A549 (cell line): ENCODE results near the gene ROR2. TPM values are rescaled to one million over a fixed set of nuclear protein-coding genes. Genes with fewer than 3 reads are reported as not detected.

Source experiments
- ATAC-seq, 2 experiments: fragments of 200-7000 bp in 1 of 2; fragments of >200 bp in 1 of 2; cut with Nextera tagmentation in 1 of 2; cut with Tn5 transposase in 1 of 2; 3 replicates each; pipeline versions ENCODE4 v1.8.0 to v1.9.1; 2018 to 2020; ENCODE audit warnings: mild to moderate bottlenecking in 1 of 2, moderate library complexity in 1 of 2
- CTCF ChIA-PET: fragments of 300-600 bp; sonication (Branson Sonifier 250); formaldehyde crosslinking; extraction: SDS; loops from one replicate; lab custom pipeline; 2021; ENCODE audit warnings: antibody characterized with exemption, inconsistent platforms; lab: Yijun Ruan, JAX
- POLR2A ChIA-PET: fragments of 350-600 bp; formaldehyde crosslinking; extraction: SDS; loops from one replicate; lab custom pipeline; 2021; ENCODE audit warnings: antibody characterized with exemption, inconsistent platforms; lab: Yijun Ruan, JAX
- DNase-seq, 2 experiments: peaks; one replicate each; pipeline versions ENCODE4 v3.0.0 to v3.0.0-alpha.2; 2011 to 2016; ENCODE audit warnings: low read depth in 1 of 2, low spot score in 1 of 2
- FAIRE-seq: peaks from 2 replicates; lab custom pipeline; 2011; peaks lifted over from hg19 to GRCh38; lab: Jason Lieb, UNC
- H3K27ac ChIP-seq, 2 experiments: fragments of >200 bp; sonication (Bioruptor Twin); formaldehyde crosslinking; 3 replicates each; pipeline ENCODE4 v1.5.1; 2016 to 2017
- H3K4me1 ChIP-seq: fragments of >200 bp; sonication (Bioruptor Twin); formaldehyde crosslinking; 3 replicates; pipeline ENCODE4 v1.6.1; 2016
- H3K4me2 ChIP-seq: fragments of >200 bp; sonication (Bioruptor Twin); formaldehyde crosslinking; 3 replicates; pipeline ENCODE4 v1.6.1; 2016
- H3K4me3 ChIP-seq: fragments of >200 bp; sonication (Bioruptor Twin); formaldehyde crosslinking; 3 replicates; pipeline ENCODE4 v1.5.1; 2016
- H3K9me3 ChIP-seq: fragments of >200 bp; sonication (Bioruptor Twin); formaldehyde crosslinking; 3 replicates; pipeline ENCODE4 v1.6.1; 2016
- ATOH8 ChIP-seq: fragments of 250-450 bp; sonication (Bioruptor Pico); IDR thresholded peaks from 2 replicates; pipeline ENCODE4 v1.5.0; 2020; ENCODE audit warnings: low read depth, mild to moderate bottlenecking, moderate library complexity
- BHLHE40 ChIP-seq: IDR thresholded peaks from 2 replicates; pipeline ENCODE4 v1.6.1; 2012; ENCODE audit warnings: low read depth, low read length, inconsistent platforms
- CEBPB ChIP-seq, 2 experiments: fragments of >200 bp in 1 of 2; sonication (Bioruptor Twin) in 1 of 2; formaldehyde crosslinking in 1 of 2; IDR thresholded peaks; 2 replicates each; pipeline ENCODE4 v1.6.1; 2012 to 2016
- CHD4 ChIP-seq: fragments of 200-600 bp; sonication (generic); IDR thresholded peaks from 2 replicates; pipeline ENCODE4 v1.6.1; 2016; ENCODE audit warnings: antibody characterized with exemption, mild to moderate bottlenecking, borderline replicate concordance
- GATA3 ChIP-seq: IDR thresholded peaks from 2 replicates; pipeline ENCODE4 v1.6.1; 2012; ENCODE audit warnings: borderline replicate concordance
- HDAC2 ChIP-seq: fragments of 200-600 bp; sonication (generic); IDR thresholded peaks from 2 replicates; pipeline ENCODE4 v1.6.1; 2016
- HES2 ChIP-seq: fragments of >200 bp; sonication (Bioruptor Twin); formaldehyde crosslinking; IDR thresholded peaks from 2 replicates; pipeline ENCODE4 v1.6.1; 2016
- HMGXB4 ChIP-seq: fragments of 250-450 bp; sonication (Bioruptor Pico); IDR thresholded peaks from 2 replicates; pipeline ENCODE4 v1.5.0; 2021; ENCODE audit warnings: mild to moderate bottlenecking, moderate library complexity, borderline replicate concordance
- HOXB5 ChIP-seq: fragments of 250-450 bp; sonication (Bioruptor Pico); IDR thresholded peaks from 2 replicates; pipeline ENCODE4 v1.5.0; 2020; ENCODE audit warnings: mild to moderate bottlenecking, moderate library complexity
- MAFK ChIP-seq: fragments of 450-650 bp; IDR thresholded peaks from 2 replicates; pipeline ENCODE4 v1.6.1; 2014; ENCODE audit not compliant: partially characterized antibody
- NFE2L2 ChIP-seq: fragments of 150-350 bp; conservative IDR thresholded peaks from 2 replicates; pipeline ENCODE4 v1.6.1; 2014; ENCODE audit warnings: low read length
- NR3C1 ChIP-seq: fragments of >200 bp; sonication (Bioruptor Twin); formaldehyde crosslinking; IDR thresholded peaks from 3 replicates; pipeline ENCODE4 v1.6.1; 2017
- POLR2A ChIP-seq: IDR thresholded peaks from 2 replicates; pipeline ENCODE4 v1.6.1; 2012; ENCODE audit warnings: mild to moderate bottlenecking, low read length
- POLR2AphosphoS2 ChIP-seq: conservative IDR thresholded peaks from 2 replicates; pipeline ENCODE4 v1.6.1; 2012; ENCODE audit warnings: low read length, improper control_type of control experiment, inconsistent platforms
- RAD21 ChIP-seq, 2 experiments: fragments of >200 bp in 1 of 2; sonication (Bioruptor Twin) in 1 of 2; formaldehyde crosslinking in 1 of 2; IDR thresholded peaks in 1 of 2; conservative IDR thresholded peaks in 1 of 2; 2 replicates in 1 of 2; 3 replicates in 1 of 2; pipeline ENCODE4 v1.6.1; 2012 to 2018; ENCODE audit warnings: inconsistent platforms in 1 of 2
- RCOR1 ChIP-seq: fragments of 150-350 bp; IDR thresholded peaks from 2 replicates; pipeline ENCODE4 v1.6.1; 2014; ENCODE audit warnings: antibody characterized with exemption, low read length, low read depth
- REST ChIP-seq: fragments of 200-600 bp; sonication (generic); IDR thresholded peaks from 2 replicates; pipeline ENCODE4 v1.6.1; 2016; ENCODE audit warnings: antibody characterized with exemption, mild to moderate bottlenecking, moderate library complexity
- SREBF2 ChIP-seq: fragments of 450-650 bp; IDR thresholded peaks from 2 replicates; pipeline ENCODE4 v1.6.1; 2014; ENCODE audit warnings: mild to moderate bottlenecking, moderate library complexity
- TP53 ChIP-seq: fragments of 250-450 bp; sonication (Bioruptor Pico); IDR thresholded peaks from 2 replicates; pipeline ENCODE4 v1.5.0; 2021; ENCODE audit warnings: mild to moderate bottlenecking, moderate library complexity
- USF2 ChIP-seq: fragments of 450-650 bp; IDR thresholded peaks from 2 replicates; pipeline ENCODE4 v1.6.1; 2014; ENCODE audit warnings: antibody characterized with exemption
- WGBS: methylation state at CpG from one replicate; pipeline ENCODE4 v1.1.6; 2017; ENCODE audit errors: missing lambda C conversion rate; 5-methylcytosine and 5-hydroxymethylcytosine counted together
- polyA plus RNA-seq, 4 experiments: library from polyadenylated mRNA; depleted of rRNA in 3 of 4; stranded (reverse); fragments of >200 nt; fragmentation: RNase III in 1 of 4; extraction: RNeasy Plus Mini Kit Qiagen cat#74134 plus additional on column Dnase treatment in 1 of 4; gene quantifications; 2 replicates in 3 of 4; 3 replicates in 1 of 4; pipeline ENCODE4 v1.2.3, GENCODE V29; 2011 to 2017

Gene ROR2
- polyA plus RNA-seq, 2 of the 4 experiments (the other 2 are of a cell fraction), result 0.12 to 0.53 TPM

- TF ChIP-seq HMGXB4, result no peak
- TF ChIP-seq ATOH8 (CRISPR knock-in tag), result no peak
- no peak for TF ChIP-seq RCOR1
Measured at GRCh38 chr9:91885746-91886413, 64.1 kb downstream of the ROR2 start (continued).

- H3K27ac ChIP-seq, result no peak overlapping the region
- TF ChIP-seq ATOH8 (CRISPR knock-in tag) (no peak), CHD4 (no peak), MAFK (no peak), NR3C1 (no peak)
- TF ChIP-seq, all 56 proteins: peak for 0
- Histone ChIP-seq H3K4me2 (no peak overlapping the region), H3K9me3 (no peaks in the 10 kb centered on the region), H3K4me3 (no peak overlapping the region), H3K4me1 (no peaks in the 10 kb centered on the region)
- 60% methylated on average over 12 of the region's 12 CpGs for WGBS
- CTCF ChIA-PET, result interaction anchor here (0.9 to 1.1 kb wide), 3 partner anchors 10 to 65 kb away, joined by 3 read pairs; partner anchors contain the start of gene ROR2
- no peak for FAIRE-seq
- no peak for ATAC-seq
- POLR2A ChIA-PET, result no interaction called here
- no peak for DNase-seq
Measured at GRCh38 chr9:91884696-91885687, 65.0 kb downstream of the ROR2 start.

GRCh38 chr9:91884153-91884552 lies 65.9 kb downstream of the ROR2 start:
- no peak overlapping the region for H3K27ac ChIP-seq
- DNase-seq (no peak), ATAC-seq (no peak), FAIRE-seq (no peak)
- whole genome bisulfite sequencing, result 74% methylated on average over 1 of the region's 1 CpG
- CTCF ChIA-PET, result interaction anchor here (1.0 kb wide), 1 partner anchor 15 kb away, joined by 3 read pairs; no protein-coding TSS in a partner anchor
- H3K4me2 ChIP-seq, result no peak overlapping the region
- H3K4me3 ChIP-seq, result no peak overlapping the region
- POLR2A ChIA-PET, result no interaction called here
- H3K9me3 ChIP-seq, result no peaks in the 10 kb centered on the region
- no peaks in the 10 kb centered on the region for H3K4me1 ChIP-seq
- no peak for TF ChIP-seq CHD4
- no peak for TF ChIP-seq POLR2A
- no peak for TF ChIP-seq BHLHE40
- TF ChIP-seq MAFK, result no peak
- no peak for TF ChIP-seq TP53 (CRISPR knock-in tag)
- no peak for TF ChIP-seq GATA3
- TF ChIP-seq RAD21 (conservative IDR thresholded peaks at IDR 0.05 in 1 of 2, IDR thresholded peaks at IDR 0.05 in 1 of 2), result no peak
- TF ChIP-seq USF2, result no peak
- no peak for TF ChIP-seq REST
- no peak for TF ChIP-seq NR3C1
- no peak for TF ChIP-seq HES2
- TF ChIP-seq HMGXB4, result no peak
- TF ChIP-seq SREBF2, result no peak
- TF ChIP-seq CEBPB (IDR thresholded peaks at IDR 0.05), result no peak
- no peak for TF ChIP-seq HOXB5 (CRISPR knock-in tag)
- no peak for TF ChIP-seq HDAC2
- no peak for TF ChIP-seq POLR2AphosphoS2
- TF ChIP-seq NFE2L2, result no peak
